GM21423 (cell line): ENCODE results near the gene DMXL1.

Experiments used
- ATAC-seq: cut with Tn5 transposase; IDR thresholded peaks from one replicate; pipeline ENCODE4 v1.9.1; 2021; ENCODE audit warnings: mild to moderate bottlenecking, moderate library complexity; ENCODE audit not compliant: unreplicated experiment

DMXL1 gene

GRCh38 chr5:119268387-119269060 is 197.6 kb downstream of the DMXL1 start:
- ATAC-seq, result peak; percentile 87

DNA sequence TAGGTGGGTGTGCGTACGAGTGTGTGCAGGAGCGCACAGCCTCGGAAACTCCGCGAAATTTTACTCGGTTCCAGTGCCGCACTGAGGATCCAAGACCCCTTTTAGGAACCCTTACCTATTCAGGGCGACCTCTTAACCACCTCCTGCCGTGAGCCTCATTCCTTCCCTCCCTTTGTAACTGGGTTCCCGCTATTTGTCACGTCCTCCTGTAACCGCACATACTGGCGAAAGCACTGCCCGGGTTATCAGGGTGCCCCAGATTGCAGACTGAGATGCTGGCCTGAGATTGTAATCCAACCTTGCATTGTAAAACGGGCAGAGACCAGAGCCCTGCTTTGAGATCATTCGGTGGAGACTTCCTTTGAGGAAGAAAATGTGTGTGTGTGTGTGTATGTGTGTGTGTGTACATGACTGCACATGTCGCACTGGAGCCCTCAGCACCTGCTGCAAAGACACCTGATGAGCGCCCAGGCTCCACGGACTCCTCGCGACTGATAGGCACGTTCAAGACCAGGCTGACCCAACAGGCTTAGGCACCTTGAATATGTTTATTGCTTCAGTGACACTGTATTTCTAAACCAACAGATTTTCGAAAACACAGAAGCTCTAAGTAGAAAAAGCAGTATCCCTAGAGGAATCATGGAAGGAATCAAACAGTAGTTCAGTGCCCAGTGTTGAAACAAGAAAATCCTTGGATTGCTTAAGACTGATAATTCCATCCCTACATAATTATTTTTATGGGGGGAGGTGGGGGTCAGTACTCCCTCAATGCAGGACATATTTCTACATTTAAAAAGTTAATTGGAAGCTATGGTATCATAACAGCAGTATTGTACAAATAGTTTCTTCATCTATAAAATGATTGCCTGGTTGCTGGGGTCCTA is 198.4 kb downstream of the DMXL1 start:
- peak; percentile 4 for ATAC-seq

GRCh38 chr5:119270121-119270565 is 199.3 kb downstream of the DMXL1 start:
- no peak for ATAC-seq

- ATAC-seq, result no peak
These were observed 200.3 kb downstream of the DMXL1 start for GRCh38 chr5:119270960-119271757.

DNA sequence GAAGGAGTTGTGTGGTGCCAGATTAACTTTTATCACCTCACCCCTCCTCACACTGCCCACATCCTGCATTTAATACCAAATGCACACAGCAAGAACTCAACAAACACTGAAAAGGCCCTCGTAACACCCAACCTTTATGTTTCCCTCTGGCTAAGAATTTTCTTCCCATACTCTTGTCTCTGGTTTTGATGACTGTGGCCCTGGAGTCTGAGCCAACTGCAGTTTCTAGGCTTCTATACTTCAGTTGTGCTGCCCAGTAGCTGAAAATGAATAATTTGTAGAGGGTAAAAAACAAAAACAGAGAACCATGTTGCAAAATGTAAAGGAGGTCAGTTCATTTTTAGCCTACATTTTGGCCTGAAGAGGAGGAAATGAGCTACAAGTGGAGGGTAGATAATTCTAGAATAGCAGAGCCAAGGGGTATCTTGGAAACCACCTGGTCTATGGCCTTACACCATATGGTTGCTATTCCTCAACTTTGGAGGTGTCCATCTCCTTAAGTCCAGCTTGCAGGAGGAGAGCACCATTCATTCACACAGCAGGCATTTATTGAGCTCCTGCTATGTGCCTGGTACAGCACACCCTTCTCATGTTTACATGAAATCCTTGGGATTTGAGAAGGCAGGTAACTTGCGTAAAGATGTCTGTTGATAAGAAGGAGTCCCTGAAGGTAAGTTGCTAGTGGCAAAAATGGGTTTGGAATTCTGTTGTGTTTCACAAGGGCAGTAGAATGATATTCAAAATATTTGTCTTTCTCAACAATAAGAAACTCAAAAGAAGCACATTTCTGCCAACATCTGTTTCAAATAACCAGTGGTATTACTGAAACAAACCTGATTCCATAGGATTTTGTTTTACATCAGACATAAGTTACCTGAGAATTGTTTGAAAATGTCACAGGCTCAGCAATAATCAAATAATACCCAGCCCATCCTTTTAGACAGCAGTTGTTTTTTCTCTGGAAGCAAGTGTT is 201.2 kb downstream of the DMXL1 start:
- ATAC-seq, result no peak

DNA sequence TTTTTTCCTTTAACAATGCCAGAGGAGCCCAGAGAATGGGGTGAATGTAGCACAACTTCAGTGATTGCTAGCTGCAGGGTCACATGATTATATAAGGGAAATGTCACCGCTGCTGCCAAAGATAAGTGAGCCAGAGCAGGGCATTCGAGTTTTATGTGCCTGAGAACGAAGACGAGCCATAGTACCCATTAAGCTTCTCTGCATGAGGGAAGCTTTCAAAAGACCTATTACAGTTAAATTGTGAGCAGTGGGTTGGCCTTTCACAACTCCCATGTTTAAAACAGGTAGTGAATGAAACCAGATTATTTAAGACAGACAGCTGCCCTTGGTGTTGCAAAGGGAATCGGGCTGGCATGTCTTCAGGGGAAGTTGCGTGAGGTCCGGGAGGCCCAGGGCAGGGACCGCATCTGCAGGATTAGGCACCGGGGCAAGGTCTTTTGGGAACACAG is 202.5 kb downstream of the DMXL1 start:
- no peak for ATAC-seq

- no peak for ATAC-seq
These were observed 203.3 kb downstream of the DMXL1 start for GRCh38 chr5:119274030-119274766.

GRCh38 chr5:119274767-119275130 is 203.9 kb downstream of the DMXL1 start:
- peak; percentile 38 for ATAC-seq

GRCh38 chr5:119275146-119275545 is 204.3 kb downstream of the DMXL1 start:
- no peak for ATAC-seq

DNA sequence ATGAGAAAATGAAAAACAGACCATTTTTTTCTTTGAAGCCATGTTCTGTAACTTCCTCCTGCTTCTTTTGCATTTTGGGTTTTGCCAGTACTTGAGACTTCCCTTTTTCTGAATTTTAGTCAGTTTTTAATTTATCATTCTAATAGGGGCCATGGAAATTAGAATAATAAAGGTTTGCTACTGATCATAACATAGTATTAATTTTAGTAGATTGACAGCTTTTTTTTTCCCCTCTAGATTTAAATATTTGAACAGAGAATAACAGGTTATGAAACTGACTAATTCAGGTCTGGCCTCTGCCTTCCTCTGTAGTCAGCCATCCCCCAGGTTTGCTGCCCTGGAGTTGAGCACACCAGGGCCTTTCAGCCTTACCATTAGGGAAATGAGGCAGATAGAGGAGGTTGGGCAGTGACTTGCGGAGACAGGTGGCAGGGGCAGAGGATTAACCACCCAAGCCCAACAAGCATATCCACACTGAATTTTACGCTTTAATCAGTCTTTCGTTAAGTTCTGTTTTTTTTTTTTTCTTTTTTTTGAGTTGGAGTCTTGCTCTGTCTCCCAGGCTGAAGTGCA is 204.8 kb downstream of the DMXL1 start:
- ATAC-seq, result peak; percentile 76

DNA sequence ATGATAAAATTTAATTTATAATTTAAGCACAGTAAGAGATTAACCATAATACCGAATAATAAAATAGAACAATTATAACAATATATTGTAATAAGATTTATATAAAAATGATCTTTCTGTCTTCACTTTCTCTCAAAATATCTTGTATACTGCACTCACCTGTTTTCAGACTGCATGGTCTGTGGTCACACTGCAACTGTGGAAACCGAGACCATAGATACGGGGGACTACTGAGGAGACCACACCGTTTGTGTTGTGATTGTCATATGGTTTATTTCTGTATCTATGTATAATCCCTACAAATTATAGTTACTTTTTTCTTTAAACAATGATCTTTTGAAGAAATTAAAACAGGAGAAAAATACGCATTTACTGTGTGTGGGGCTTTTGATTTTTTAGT is 206.1 kb downstream of the DMXL1 start:
- ATAC-seq, result no peak

GRCh38 chr5:119279093-119279492 is 208.2 kb downstream of the DMXL1 start:
- ATAC-seq, result no peak

GRCh38 chr5:119280380-119280779 is 209.5 kb downstream of the DMXL1 start:
- no peak for ATAC-seq

DNA sequence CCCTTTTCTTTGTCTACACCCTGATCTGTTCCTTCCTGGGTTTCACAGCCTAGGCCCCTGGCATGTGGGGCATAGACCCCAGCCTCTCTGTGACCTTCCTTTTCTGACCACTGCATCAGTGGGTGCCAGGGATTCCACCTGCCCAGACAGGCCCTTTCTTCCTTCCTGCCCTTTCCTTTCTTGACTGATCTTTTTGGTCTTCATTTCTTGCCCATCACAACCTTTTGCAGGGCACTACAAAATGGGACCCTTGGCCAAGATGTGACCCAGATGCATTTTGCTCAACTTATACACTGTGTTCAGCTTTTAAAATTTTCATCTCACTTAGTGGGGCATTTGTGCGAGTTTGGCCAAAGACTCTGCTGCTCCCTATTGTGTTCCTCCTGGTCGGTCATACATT is 211.7 kb downstream of the DMXL1 start:
- no peak for ATAC-seq

DNA sequence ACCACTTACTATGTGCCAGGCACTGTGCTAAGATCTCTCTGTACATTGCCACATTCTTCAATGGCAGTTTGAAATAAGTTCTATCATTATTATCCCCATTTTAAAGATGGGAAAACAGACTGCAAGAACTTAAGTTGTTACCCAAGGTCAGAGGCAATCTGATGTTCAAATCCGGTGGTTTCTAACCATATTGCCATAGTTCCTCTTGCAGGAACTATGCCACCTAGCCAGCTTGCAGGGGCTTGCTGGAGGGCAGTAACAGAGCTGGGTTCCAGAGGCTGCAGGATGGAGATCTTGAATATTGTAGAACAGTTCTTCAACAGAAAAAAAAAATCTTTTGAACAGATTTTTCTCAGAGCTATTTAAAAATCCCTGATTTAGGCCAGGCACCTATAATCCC is 213.1 kb downstream of the DMXL1 start:
- ATAC-seq, result no peak

DNA sequence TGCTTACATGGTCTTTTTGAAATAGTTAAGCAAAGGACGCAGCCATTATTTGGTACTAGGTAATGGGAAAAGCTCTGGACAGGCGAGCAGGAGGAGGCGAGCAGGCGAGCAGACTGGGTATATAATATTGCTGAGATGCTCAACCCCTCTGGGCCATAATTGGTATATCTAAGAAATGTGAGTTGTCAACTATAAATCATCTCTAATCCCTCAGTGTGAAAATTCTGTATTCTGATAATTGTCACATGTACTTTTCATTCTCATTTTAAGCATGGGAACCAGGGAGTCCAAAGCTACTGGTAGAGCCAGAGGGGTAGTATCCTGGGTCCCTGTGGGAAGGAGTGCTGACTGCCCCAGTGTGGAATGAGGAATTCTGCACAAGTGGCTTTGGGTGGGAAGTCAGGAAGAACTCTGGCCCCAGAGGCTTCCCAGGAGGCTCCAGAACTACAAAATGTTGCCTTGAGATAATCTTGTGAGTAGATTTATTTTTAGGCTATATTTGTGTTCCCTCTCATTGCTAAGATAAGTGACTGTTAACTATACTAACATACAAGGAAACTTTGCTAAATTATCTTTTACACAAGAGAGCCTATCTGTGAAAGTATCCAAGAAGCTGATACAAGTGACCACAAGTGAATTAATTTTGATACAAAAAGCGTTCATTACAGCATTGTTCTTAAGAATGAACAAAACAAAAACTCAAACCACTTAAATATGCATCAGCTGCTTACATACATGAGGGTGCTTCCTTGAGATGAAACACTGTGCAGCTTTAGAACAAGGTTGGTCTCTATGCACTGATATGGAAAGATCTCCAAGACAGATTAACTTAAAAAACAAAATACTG is 214.4 kb downstream of the DMXL1 start:
- ATAC-seq, result no peak

GRCh38 chr5:119286511-119287488 is 215.9 kb downstream of the DMXL1 start:
- no peak for ATAC-seq
